Anterior cingulate cortex (tissue), 58 donors: ENCODE results near the gene SNRPA1.
"Not testable (repeated sequence)": the region's sequence is repeated elsewhere in the genome, so short reads cannot be mapped to it uniquely, and the experiment has no call there.

Source experiments
- DNase-seq, 58 donors: peaks; one replicate each; lab custom pipeline; 2025; lab: John Stamatoyannopoulos, UW

Gene SNRPA1

GRCh38 chr15:101294731-101295606 is at the start of gene SNRPA1:
TSS of gene SNRPA1 (minus strand) at chr15:101295248. CDS start at chr15:101295178, 70 bp downstream.
- peak; percentile 70 to 98 (median 93) for DNase-seq

GRCh38 chr15:101342056-101342455 is 47.0 kb upstream of the SNRPA1 start:
- no peak for DNase-seq

- DNase-seq: no peak
Measured at GRCh38 chr15:101338502-101339057, 43.5 kb upstream of the SNRPA1 start.

GRCh38 chr15:101337976-101338375 is 42.9 kb upstream of the SNRPA1 start:
- DNase-seq: no peak

GRCh38 chr15:101333907-101334789 is 39.1 kb upstream of the SNRPA1 start:
- DNase-seq: not testable (repeated sequence)

GRCh38 chr15:101332061-101332467 is 37.0 kb upstream of the SNRPA1 start:
- no peak for DNase-seq

- DNase-seq: no peak
Measured at GRCh38 chr15:101329867-101330380, 34.9 kb upstream of the SNRPA1 start.

GRCh38 chr15:101329309-101329863 is 34.3 kb upstream of the SNRPA1 start:
- DNase-seq: no peak

- no peak for DNase-seq
Measured at GRCh38 chr15:101328001-101328400, 33.0 kb upstream of the SNRPA1 start.

- no peak for DNase-seq
Measured at GRCh38 chr15:101327147-101327740, 32.2 kb upstream of the SNRPA1 start.

- DNase-seq: no peak
Measured at GRCh38 chr15:101326462-101327146, 31.6 kb upstream of the SNRPA1 start.

- no peak for DNase-seq
Measured at GRCh38 chr15:101326026-101326315, 30.9 kb upstream of the SNRPA1 start.

- no peak for DNase-seq
Measured at GRCh38 chr15:101325263-101326025, 30.4 kb upstream of the SNRPA1 start.

GRCh38 chr15:101324524-101325177 is 29.6 kb upstream of the SNRPA1 start:
- DNase-seq: no peak

GRCh38 chr15:101323793-101324523 is 28.9 kb upstream of the SNRPA1 start:
- DNase-seq: no peak

GRCh38 chr15:101322854-101323477 is 27.9 kb upstream of the SNRPA1 start:
- DNase-seq: no peak

- no peak for DNase-seq
Measured at GRCh38 chr15:101322016-101322695, 27.1 kb upstream of the SNRPA1 start.
